ENCODE results near the gene DNAAF8.

DNAAF8 gene

GRCh38 chr16:4713663-4714501, 20.5 kb upstream of the DNAAF8 start:
- TF ChIP-seq CTCF (IDR thresholded peaks at IDR 0.05; ENCODE audit: low read depth, low read length, missing control alignments) = no peak
- Histone ChIP-seq H3K27ac (no peak overlapping the region), H3K36me3 (replicated peaks) (peaks cover 24% of the 10 kb centered on the region), H3K4me3 (ENCODE audit: low read depth, low read length) (no peak overlapping the region), H3K27me3 (replicated peaks) (no peaks in the 10 kb centered on the region)
- in situ Hi-C loops (cut with HindIII; ENCODE audit: low pct_ligation_motif_present, low sequenced_read_pairs) = no loop called here
- DNase-seq = no peak

- DNase-seq = no peak
- no peaks in the 10 kb centered on the region for H3K27me3 ChIP-seq (replicated peaks)
- H3K27ac ChIP-seq = no peak overlapping the region
- in situ Hi-C loops (cut with HindIII; ENCODE audit: low pct_ligation_motif_present, low sequenced_read_pairs) = no loop called here
- no peak for TF ChIP-seq CTCF (IDR thresholded peaks at IDR 0.05; ENCODE audit: low read depth, low read length, missing control alignments)
- H3K4me3 ChIP-seq (ENCODE audit: low read depth, low read length) = no peak overlapping the region
- H3K36me3 ChIP-seq (replicated peaks) = peaks cover 21% of the 10 kb centered on the region
These were observed 19.3 kb upstream of the DNAAF8 start for GRCh38 chr16:4714996-4715395.

- in situ Hi-C loops (cut with HindIII; ENCODE audit: low pct_ligation_motif_present, low sequenced_read_pairs) = no loop called here
- DNase-seq = no peak
- Histone ChIP-seq H3K36me3 (replicated peaks) (peaks cover 16% of the 10 kb centered on the region), H3K27ac (no peak overlapping the region), H3K27me3 (replicated peaks) (no peaks in the 10 kb centered on the region), H3K4me3 (ENCODE audit: low read depth, low read length) (no peak overlapping the region)
- TF ChIP-seq CTCF (IDR thresholded peaks at IDR 0.05; ENCODE audit: low read depth, low read length, missing control alignments) = no peak
These were observed 15.9 kb upstream of the DNAAF8 start for GRCh38 chr16:4718466-4718865.

GRCh38 chr16:4723071-4723767, 11.1 kb upstream of the DNAAF8 start:
- TF ChIP-seq CTCF (IDR thresholded peaks at IDR 0.05; ENCODE audit: low read depth, low read length, missing control alignments) = no peak
- no peak overlapping the region for H3K4me3 ChIP-seq (ENCODE audit: low read depth, low read length)
- H3K36me3 ChIP-seq (replicated peaks) = peaks cover 24% of the 10 kb centered on the region
- no peak overlapping the region for H3K27ac ChIP-seq
- in situ Hi-C loops (cut with HindIII; ENCODE audit: low pct_ligation_motif_present, low sequenced_read_pairs) = no loop called here
- DNase-seq = no peak
- no peaks in the 10 kb centered on the region for H3K27me3 ChIP-seq (replicated peaks)

GRCh38 chr16:4724661-4725270, 9.6 kb upstream of the DNAAF8 start:
- Histone ChIP-seq H3K27ac (no peak overlapping the region), H3K4me3 (ENCODE audit: low read depth, low read length) (no peak overlapping the region), H3K27me3 (replicated peaks) (no peaks in the 10 kb centered on the region), H3K36me3 (replicated peaks) (peaks cover 25% of the 10 kb centered on the region)
- TF ChIP-seq CTCF (IDR thresholded peaks at IDR 0.05; ENCODE audit: low read depth, low read length, missing control alignments) = no peak
- in situ Hi-C loops (cut with HindIII; ENCODE audit: low pct_ligation_motif_present, low sequenced_read_pairs) = no loop called here
- no peak for DNase-seq

Measured in brain microvascular endothelial cell (primary cell).